DMS53 treated with DMSO at 0.1 percent for 48 hours (cell line): ENCODE measurements around the gene FANCC.

Experiments used
- DNase-seq: peaks from one replicate; lab custom pipeline; 2025; ENCODE audit not compliant: unreplicated experiment; lab: John Stamatoyannopoulos, UW

FANCC gene, protein sequence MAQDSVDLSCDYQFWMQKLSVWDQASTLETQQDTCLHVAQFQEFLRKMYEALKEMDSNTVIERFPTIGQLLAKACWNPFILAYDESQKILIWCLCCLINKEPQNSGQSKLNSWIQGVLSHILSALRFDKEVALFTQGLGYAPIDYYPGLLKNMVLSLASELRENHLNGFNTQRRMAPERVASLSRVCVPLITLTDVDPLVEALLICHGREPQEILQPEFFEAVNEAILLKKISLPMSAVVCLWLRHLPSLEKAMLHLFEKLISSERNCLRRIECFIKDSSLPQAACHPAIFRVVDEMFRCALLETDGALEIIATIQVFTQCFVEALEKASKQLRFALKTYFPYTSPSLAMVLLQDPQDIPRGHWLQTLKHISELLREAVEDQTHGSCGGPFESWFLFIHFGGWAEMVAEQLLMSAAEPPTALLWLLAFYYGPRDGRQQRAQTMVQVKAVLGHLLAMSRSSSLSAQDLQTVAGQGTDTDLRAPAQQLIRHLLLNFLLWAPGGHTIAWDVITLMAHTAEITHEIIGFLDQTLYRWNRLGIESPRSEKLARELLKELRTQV

DNA sequence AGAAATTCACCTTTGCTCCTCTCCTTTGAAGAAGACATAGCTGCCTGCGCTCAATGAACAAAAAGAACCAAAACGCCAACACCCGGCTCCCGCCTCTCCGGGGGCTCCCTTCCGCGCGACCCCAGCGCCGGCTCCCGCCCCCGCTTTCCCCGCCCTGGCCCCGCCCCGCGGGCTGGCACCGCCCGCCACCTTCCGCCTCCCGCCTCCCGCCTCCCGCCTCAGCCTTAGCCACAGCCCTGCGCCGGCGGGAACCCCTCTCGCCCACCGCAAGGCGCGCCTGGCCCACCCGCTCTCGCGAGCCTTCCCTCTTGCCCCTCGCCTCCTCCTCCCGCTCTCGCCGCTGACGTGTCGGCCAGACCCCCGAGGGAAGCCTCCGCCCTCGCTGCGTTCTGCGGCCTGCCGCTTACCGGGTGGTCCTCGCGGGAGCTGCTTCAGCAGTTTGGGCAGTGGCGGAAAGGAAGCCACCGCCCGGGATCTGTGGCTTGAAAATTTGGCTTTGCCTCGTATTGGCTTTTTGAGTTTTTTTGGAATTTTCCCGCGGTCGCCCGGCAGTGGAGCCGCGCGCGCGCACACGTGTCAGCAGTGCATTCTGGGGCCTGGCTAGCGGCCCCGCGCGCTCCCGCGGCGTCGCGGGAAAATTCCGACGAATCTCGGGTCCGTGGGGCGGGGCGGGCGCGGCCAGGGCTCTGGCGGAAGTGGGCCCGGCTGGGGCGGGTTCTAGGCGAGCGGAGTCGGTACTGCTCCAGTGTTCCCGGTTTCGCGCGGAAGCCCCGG is at the start of gene FANCC:
Gene FANCC, minus strand, starts transcription at position 591 of the 774 bp plus-strand sequence. CDS start 68,418 bp downstream, outside the sequence.
- peak; percentile 47 for DNase-seq

DNA sequence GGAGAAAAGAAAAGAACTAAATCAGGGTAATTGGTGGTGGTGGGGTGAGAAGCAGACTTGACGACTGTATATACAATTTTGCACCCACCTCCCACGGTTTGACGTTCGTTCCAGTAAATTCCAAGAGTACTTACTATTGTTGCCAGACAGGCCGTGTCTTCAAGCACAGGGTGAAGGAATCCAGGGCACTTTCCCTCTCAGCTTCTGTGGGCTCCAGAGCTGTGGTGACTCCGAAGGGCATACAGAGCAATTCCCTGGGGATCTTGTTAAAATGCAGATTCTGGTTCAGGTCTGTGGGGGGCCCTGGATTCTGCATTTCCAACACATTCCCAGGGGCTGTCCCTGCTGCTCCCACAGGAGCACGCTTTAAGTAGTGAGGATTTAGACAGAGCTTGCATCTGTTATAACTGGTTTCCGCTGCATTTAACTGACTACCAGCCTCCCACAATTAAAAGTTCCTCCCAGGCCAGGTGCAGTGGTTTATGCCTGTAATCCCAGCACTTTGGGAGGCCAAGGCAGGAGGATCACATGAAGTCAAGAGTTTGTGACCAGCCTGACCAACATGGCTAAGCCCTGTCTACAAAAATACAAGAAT is 49.3 kb upstream of the FANCC start:
- no peak for DNase-seq

DNA sequence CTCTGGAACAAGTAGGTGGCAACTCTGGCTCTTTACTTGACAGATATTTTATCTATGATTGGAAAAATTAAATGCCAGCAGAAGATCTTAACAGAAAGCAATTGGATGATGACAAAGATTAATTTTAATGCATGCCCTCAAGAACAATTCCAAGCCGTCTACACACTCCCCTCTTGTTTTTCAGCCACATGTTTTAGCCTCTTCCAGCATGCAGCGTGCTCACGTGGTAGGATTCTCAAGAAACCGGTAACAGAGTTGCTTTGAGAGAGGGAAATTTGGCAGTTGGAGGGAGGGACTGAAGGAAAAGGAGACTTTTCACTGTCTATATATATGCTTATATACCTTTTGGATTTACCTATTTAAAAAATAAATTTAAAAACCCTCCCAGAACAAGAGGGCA is 48.3 kb upstream of the FANCC start:
- DNase-seq: no peak

DNA sequence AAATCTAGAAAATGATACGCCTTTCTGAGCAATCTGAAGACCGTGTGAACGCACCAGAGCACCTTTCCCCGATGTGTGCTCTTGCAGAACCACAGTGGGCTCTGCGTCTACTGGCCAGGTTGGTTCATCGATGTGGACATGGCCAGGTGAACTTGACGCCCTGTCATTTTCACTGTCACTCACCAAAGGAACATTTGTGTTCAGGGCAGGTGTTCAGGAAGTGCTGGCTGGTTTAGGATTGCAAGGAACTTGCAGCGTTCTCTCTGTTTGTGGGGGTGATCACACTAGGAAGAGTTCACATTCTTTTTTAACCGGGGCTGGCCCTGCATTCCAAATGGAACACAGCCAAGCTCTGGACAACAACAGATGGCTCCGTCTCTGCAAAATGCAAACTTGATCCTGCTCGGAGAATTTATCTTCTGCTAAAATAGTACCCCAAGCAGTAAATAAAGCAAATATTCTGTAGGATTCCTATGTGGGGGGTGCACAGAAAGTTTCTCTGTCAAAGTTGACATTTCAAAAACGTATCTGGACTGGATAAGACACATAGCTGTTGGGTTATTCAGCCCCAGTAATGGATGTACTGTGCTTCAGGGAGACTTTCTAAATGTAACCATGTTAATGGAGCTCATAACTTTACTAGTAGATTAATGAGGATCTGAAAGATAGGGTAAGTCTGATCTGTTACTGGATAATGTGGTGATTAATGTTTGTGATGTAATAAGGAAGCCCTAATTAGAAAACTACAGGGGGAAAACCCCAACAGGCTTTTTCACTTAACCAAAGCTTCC is 45.7 kb upstream of the FANCC start:
- DNase-seq: no peak

DNA sequence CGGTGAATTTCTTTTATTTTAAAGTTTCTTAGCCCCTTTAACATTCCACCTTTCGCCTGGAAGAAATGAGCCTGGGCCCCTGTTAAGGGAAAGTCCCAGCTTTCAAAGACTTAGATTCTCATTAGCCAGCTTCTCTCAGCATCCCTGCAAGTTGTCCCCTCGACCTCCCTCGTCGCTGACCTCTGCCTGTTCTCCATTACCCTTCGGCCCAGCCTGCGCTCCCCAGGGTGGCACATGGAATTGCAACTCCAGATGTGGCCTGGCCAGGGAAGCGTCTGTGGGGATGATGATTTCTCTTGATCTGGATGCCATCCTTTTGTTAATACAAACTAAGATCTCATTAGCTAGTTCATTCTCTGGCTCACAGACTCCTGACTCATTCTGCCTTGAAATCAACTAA is 43.4 kb upstream of the FANCC start:
- no peak for DNase-seq

DNA sequence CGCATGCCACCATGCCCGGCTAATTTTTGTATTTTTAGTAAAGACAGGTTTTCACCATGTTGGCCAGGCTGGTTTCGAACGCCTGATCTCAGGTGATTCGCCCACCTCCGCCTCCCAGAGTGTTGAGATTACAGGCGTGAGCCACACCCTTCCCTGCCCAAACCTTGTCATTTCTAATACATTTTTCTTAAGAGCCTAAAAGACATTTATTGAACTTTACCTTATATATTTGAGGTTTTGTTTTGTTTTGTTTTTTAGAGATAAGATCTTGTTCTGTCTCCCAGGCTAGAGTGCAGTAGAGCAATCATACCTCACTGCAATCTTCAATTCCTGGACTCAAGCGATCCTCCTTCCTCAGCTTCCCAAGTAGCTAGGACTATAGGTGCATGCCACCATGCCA is 39.8 kb upstream of the FANCC start:
- no peak for DNase-seq

DNA sequence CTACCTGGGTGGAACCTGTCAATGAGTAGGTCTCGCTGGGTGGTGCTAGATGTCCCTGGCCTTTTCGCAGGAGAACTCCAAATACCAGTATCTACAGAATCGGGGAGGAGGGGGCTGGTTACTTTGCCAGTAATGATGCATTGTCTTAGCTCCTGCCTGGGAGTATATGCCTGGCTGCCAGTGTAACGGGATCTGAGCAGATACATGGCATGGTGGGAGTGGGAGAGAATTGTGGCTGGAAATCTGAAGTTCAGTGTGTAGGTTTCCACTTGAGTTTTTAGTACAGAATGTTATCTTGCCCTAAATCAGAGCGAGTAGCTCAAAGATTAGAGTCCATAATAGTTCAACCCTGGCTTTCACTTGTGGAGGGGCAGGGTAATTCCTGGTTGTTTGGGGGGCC is 38.0 kb upstream of the FANCC start:
- DNase-seq: no peak

DNA sequence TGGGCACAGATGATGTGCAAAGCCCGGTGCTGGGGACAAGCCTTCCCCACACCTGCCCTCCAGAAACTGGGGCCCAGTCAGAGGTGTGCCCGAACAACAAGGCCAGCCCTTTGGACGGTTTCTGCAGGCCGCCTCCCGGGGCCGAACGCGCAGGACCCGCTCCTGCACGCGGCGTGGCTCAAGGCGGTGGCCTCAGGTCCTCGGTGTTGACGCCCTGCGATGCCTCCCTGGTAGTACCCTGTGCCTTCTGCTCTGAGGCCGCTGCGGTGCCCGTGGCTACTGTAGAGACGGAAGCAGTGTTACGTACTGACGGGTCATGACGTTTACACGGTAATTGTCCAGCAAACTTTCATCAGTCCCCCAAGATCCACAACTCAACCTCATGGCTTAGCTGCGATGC is 33.5 kb upstream of the FANCC start:
- DNase-seq: no peak

DNA sequence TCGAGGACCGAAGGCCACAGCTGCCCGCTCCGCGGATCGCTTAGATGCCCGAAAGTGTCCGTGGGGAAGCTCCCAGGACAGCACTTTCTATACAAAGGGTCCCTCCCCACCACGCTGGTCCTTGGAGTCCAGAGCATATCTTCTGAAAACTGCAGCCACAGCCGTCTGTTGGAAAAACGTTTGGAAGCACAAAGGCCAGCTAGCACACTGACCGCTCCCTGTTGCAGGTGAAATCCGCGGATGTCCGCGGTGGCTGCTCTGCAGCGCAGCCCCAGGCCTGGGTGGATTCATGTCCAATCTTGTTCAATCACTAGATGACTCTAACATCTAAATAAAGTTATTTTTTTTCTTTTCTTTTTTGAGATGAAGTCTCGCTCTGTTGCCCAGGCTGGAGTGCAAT is 32.8 kb upstream of the FANCC start:
- DNase-seq: no peak

DNA sequence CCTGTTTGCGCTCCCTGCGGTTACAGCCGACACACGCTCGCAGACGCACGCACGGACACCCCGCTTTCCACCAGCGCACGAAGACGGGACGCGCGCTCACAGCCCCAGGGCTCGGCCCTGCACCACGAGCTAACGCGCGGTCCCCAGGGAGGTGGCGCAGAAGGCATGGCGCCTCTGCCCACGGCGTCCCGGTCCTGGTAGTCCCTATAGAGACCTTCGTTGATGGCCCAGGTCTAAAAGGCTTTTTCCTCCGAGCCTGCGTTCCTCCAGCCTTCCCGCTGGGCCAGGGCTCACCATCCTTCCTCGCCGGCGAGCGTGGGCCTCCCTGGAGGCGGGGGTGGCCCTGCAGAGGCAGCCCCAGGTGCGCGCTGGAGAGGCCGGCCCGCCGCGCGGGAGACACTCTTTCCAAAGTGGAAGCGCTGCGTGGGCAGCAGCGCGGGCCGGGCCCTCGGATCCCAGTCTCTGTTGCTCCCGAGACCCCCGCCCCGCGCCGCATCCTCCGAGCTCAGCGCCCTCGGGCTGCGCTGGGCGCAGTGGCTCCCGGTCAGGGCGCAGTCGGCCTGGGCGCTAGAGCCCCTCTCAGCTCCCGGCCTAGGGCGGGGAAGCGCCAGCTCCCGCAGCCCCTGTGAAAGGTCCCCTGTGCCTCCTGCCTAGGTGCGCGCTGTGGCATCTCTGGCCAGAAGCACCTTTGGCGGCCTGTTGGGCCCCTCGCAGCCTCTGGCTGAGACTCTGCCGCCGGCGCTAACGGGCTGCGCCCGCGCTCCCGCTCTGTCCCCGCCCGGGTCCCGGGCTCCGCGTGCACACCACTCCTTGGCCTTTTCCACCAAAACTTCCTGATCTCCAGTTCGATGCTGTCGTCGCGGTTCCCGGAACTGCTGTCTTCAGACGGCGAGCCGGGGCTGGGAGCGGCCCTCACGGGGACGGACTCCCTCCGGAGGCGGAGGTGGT is 31.9 kb upstream of the FANCC start:
- DNase-seq: no peak

DNA sequence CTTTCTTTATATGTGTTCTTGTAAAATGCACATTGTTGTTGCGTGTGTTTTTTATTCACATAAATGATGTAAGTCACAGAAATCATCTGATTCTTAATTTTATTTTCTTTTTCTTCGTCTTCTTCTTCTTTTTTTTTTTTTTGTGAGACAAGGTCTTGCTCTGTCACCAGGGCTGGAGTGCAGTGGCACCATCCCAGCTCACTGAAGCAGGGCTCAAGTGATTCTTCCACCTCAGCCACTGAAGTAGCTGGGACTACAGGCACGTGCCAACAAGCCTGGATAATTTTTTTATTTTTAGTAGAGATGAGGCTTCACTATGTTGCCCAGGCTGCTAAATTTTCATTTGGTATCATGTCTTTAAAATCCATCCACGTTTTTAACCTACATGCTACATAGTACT is 28.5 kb upstream of the FANCC start:
- DNase-seq: no peak

DNA sequence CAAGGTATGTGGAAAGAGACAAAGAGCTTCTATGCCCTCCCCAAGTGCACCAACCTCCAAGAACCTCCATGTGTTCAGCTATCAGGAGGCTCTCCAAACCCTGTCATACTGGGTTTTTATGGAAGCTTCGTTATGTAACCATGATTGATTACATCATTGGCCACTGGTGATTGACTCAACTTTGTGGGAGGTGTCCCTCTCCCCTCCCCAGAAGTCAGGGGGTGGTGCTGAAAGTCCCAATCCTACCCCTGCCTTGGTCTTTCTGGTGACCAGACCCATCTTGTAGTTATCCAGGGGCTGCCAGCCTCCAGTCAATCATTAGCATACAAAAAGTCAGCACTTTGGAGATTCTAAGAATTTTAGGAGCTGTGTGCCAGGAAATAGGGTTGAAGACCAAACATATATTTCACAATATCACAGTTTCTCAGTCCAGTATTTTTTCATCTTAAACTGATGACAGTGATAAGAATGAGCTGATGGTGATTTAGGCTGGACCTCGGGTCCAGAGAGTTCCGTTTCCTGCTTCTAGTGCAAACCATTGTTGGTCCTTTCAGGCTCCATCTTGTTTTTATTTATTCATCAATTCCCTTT is 27.3 kb upstream of the FANCC start:
- no peak for DNase-seq

DNA sequence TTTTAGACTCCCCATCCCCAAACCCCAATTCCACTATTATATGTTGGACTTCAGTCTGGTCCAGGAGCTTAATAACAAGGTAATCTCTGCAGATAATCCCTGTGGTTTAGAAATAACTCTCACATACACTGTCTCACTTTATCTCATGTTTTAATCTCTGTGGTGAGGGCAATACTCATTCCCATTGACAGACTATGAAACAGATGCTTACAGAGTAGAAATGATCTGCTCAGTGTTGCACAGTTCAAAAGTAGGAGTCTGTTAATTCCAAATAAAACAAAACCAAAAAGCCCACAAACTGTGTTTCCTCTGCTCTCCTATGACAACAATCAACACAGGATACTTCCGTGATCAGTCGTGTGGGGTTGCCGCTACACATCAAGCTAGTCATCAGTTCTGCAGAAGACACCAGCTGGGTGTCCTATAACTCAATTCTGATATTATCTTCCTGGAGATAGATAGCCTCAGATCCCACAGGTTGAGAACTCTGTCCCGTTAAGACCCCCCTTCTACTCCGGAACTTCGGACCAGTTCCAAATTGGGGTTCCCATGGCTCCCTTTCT is 26.3 kb upstream of the FANCC start:
- no peak for DNase-seq

DNA sequence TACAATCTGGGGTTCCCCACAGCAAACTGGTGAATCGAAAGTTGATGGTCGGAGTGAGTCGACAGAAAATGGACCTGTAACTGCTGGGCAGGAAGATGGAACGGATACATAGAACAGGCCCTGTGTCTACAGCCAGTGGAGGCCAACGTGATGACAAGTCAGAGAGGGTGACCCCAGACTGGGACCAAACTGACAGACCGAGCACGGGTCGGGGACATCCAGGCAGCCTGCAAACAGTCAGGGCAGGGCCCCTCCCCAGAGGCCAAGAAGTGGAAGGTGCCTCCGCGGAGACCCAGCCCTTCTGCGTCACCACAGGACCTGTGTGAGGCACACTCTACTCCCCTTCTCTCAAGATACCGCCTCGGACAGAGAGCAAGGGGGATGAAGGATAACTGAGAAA is 25.1 kb upstream of the FANCC start:
- no peak for DNase-seq

DNA sequence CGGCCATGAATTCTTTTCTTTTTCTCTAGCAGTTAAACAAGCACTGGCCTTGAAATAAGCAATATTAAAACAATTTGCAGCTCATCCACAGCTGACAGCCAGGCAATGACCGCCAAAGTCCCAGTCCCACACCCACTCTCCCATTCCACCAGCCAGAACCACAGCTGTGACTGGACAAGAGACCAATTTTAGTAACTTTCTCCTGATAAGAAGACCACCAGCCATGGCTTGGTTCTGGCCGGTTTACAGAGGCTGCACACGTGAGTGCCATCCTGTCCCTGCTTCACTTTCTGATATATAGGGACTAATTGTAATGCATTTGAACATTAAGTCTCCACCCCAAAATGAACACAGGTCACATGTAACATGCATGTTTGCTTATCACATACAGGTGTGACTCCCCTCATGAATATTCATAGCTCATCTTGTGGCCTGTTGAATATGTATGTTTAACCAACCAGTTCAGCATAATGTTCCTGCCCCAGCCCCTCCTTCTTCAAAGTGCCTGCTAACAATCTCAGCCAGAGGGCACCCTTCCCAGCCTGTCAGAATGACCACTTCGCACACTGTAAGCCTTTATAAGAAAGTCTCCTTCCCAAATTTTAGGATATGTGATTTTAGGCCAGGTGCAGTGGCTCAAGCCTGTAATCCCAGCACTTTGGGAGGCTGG is 23.9 kb upstream of the FANCC start:
- no peak for DNase-seq

DNA sequence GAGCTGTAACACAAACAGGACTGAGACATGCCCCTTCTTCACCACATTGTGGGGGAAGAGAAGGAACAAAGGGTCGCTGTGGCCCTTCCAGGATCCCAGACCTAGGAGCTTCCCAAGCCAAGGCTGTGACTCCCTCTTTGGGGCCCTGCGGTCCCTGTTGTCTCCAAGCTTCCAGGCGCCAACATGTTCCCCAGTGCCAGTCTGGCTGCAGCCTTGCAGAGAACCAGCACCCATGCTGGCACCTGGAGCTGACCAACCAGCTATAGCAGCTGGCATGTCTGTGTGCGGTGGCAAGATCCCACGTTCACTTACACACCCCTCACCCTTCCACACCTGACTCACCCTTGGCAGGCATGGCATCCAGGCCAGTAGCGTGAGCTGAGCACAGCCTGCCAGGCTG is 20.7 kb upstream of the FANCC start:
- DNase-seq: no peak

DNA sequence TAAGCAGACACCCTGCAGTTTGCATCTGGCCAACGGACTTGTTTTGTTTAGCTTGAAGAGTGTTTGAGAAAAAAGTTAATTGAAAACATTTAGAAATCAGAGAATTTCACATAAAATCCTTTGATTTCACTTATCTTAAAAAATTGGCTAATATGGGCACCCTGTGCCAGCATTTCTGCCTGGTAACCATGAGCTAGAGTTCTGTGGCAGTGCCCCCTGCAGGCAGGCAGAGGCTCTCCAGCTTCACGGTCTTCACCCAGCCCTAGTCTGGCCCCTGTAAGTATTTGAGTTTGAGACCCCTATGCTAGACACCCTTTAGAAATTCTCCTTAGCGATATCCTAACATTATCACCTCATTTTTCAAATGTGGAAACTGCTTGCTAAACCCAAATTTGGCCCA is 18.8 kb upstream of the FANCC start:
- DNase-seq: no peak

DNA sequence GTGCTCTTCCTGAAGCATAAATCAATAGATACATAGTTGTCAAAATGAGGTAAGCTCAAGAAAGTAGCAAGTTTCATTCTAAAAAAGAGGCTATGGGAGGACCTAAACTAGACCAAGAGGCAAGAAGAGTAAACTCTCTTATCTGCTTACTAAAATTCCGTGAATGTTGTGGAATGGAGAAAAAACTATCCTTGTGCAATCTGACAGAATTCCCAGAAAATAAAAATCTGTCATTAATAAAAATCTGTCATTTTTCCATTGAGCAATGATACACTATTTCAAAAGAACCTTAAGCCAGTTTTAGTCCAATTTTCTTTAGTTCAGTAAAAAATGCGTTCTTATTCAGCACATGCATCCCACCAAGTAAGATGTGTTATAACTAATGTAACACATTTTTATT is 15.9 kb upstream of the FANCC start:
- no peak for DNase-seq

DNA sequence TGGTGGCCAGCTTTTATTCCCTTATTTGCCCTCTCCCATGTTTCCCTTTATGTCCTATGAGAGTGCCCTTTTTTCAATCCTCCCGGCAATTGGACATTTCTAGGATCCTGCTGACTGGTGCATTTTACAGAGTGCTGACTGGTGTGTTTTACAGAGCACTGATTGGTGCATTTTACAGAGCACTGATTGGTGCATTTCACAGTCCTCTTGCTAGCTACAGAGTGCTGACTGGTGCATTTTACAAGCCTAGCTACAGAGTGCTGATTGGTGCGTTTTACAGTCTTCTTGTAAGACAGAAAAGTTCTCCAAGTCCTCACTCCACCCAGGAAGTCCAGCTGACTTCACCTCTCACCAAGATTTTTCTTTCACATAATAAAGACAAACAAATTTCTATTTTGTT is 15.4 kb upstream of the FANCC start:
- no peak for DNase-seq
